Liver (tissue), 9 donors: Measurements from ENCODE around the gene ZMAT5. TPM values are rescaled to one million over a fixed set of nuclear protein-coding genes. Genes with fewer than 3 reads are reported as not detected.
A peak's percentile ranks its signal among the peaks of the same experiment; 100 is the strongest.

ENCODE experiments used
- DNase-seq: peaks from one replicate; pipeline ENCODE4 v3.0.0-alpha.2; 2017; ENCODE audit warnings: low spot score
- H3K27ac ChIP-seq, 2 donors: one replicate each; pipeline ENCODE4 v1.7.0; 2013; ENCODE audit warnings: inconsistent platforms in 2 of 2, low read length in 2 of 2, control low read depth in 1 of 2, low read depth in 1 of 2, mild to moderate bottlenecking in 1 of 2
- H3K27me3 ChIP-seq, 4 donors: one replicate each; pipeline versions ENCODE4 v1.6.1 to v1.7.0; 2013; ENCODE audit warnings: low read length in 3 of 4, inconsistent platforms in 1 of 4, mild to moderate bottlenecking in 1 of 4, moderate library complexity in 1 of 4; ENCODE audit not compliant: control insufficient read depth in 4 of 4, insufficient read depth in 4 of 4
- H3K36me3 ChIP-seq, 4 donors: one replicate each; pipeline versions ENCODE4 v1.6.1 to v1.7.0; 2013; ENCODE audit warnings: low read length in 3 of 4, mild to moderate bottlenecking in 3 of 4, low read depth in 1 of 4, moderate library complexity in 1 of 4; ENCODE audit not compliant: control insufficient read depth in 4 of 4, insufficient read depth in 3 of 4
- H3K4me1 ChIP-seq, 4 donors: one replicate each; pipeline versions ENCODE4 v1.6.1 to v1.7.0; 2013; ENCODE audit warnings: low read length in 3 of 4, mild to moderate bottlenecking in 3 of 4, moderate library complexity in 1 of 4; ENCODE audit not compliant: control insufficient read depth in 4 of 4, insufficient read depth in 4 of 4
- H3K4me3 ChIP-seq, 3 donors: one replicate each; pipeline versions ENCODE4 v1.6.1 to v1.7.0; 2013; ENCODE audit warnings: low read length in 3 of 3, control low read depth in 1 of 3, low read depth in 1 of 3, mild to moderate bottlenecking in 1 of 3
- H3K9ac ChIP-seq, 2 donors: one replicate each; pipeline ENCODE4 v1.7.0; 2013; ENCODE audit warnings: low read length in 2 of 2, mild to moderate bottlenecking in 2 of 2, moderate library complexity in 2 of 2, control low read depth in 1 of 2, low read depth in 1 of 2
- H3K9me3 ChIP-seq, 4 donors: one replicate each; pipeline versions ENCODE4 v1.6.1 to v1.7.0; 2013; ENCODE audit warnings: low read length in 3 of 4; ENCODE audit not compliant: control insufficient read depth in 4 of 4
- EGR1 ChIP-seq, 2 donors: IDR thresholded peaks; 2 replicates each; pipeline ENCODE4 v1.6.1; 2016 to 2018; ENCODE audit warnings: antibody characterized with exemption in 2 of 2, low read depth in 2 of 2
- FOXA1 ChIP-seq: IDR thresholded peaks from 2 replicates; pipeline ENCODE4 v1.6.1; 2016; ENCODE audit warnings: antibody characterized with exemption
- FOXA2 ChIP-seq: IDR thresholded peaks from 2 replicates; pipeline ENCODE4 v1.6.1; 2016; ENCODE audit warnings: antibody characterized with exemption
- GABPA ChIP-seq, 2 donors: IDR thresholded peaks in 1 of 2; conservative IDR thresholded peaks in 1 of 2; 2 replicates each; pipeline ENCODE4 v1.6.1; 2016; ENCODE audit warnings: antibody characterized with exemption in 2 of 2, mild to moderate bottlenecking in 1 of 2, moderate library complexity in 1 of 2
- HNF4A ChIP-seq, 2 donors: conservative IDR thresholded peaks; 2 replicates each; pipeline ENCODE4 v1.6.1; 2016; ENCODE audit warnings: antibody characterized with exemption in 2 of 2, mild to moderate bottlenecking in 2 of 2
- HNF4G ChIP-seq: IDR thresholded peaks from 2 replicates; pipeline ENCODE4 v1.6.1; 2016; ENCODE audit warnings: antibody characterized with exemption
- JUND ChIP-seq, 2 donors: IDR thresholded peaks; 2 replicates each; pipeline ENCODE4 v1.6.1; 2016; ENCODE audit warnings: antibody characterized with exemption in 2 of 2
- MAX ChIP-seq: IDR thresholded peaks from 2 replicates; pipeline ENCODE4 v1.6.1; 2016; ENCODE audit warnings: antibody characterized with exemption
- NR2F2 ChIP-seq: IDR thresholded peaks from 2 replicates; pipeline ENCODE4 v1.6.1; 2016; ENCODE audit warnings: antibody characterized with exemption
- RAD21 ChIP-seq, 2 donors: IDR thresholded peaks; 2 replicates each; pipeline ENCODE4 v1.6.1; 2016; ENCODE audit warnings: antibody characterized with exemption in 2 of 2, mild to moderate bottlenecking in 2 of 2
- REST ChIP-seq: IDR thresholded peaks from 2 replicates; pipeline ENCODE4 v1.6.1; 2016; ENCODE audit warnings: antibody characterized with exemption, mild to moderate bottlenecking
- RXRA ChIP-seq, 2 donors: IDR thresholded peaks; 2 replicates each; pipeline ENCODE4 v1.6.1; 2017 to 2018; ENCODE audit warnings: antibody characterized with exemption in 2 of 2, mild to moderate bottlenecking in 1 of 2
- SP1 ChIP-seq: IDR thresholded peaks from 2 replicates; pipeline ENCODE4 v1.6.1; 2018; ENCODE audit warnings: antibody characterized with exemption, mild to moderate bottlenecking
- TAF1 ChIP-seq: conservative IDR thresholded peaks from 2 replicates; pipeline ENCODE4 v1.6.1; 2016; ENCODE audit warnings: antibody characterized with exemption, mild to moderate bottlenecking
- YY1 ChIP-seq: IDR thresholded peaks from 2 replicates; pipeline ENCODE4 v1.6.1; 2016; ENCODE audit warnings: antibody characterized with exemption, mild to moderate bottlenecking
- ZBTB33 ChIP-seq: IDR thresholded peaks from 2 replicates; pipeline ENCODE4 v1.6.1; 2016; ENCODE audit warnings: antibody characterized with exemption
- WGBS: extraction: QIAGEN DNeasy Blood & Tissue Kit; methylation state at CpG from one replicate; pipeline ENCODE4 v1.1.7; 2013; 5-methylcytosine and 5-hydroxymethylcytosine counted together
- polyA plus RNA-seq, 2 donors: library from polyadenylated mRNA; stranded (reverse) in 1 of 2; unstranded in 1 of 2; fragments of 200-250 nt in 1 of 2; fragments of >200 nt in 1 of 2; fragmentation: Nextera tagmentation in 1 of 2; extraction: Ambion mirVana in 1 of 2; gene quantifications; one replicate each; pipeline versions ENCODE4 v1.2.1 to v1.2.3, GENCODE V29; 2013 to 2015
- total RNA-seq, 2 donors: library from RNA; depleted of rRNA; stranded (reverse); fragments of >200 nt; gene quantifications; one replicate each; pipeline ENCODE4 v1.2.3, GENCODE V29; 2014
- TF ChIP-seq, protein P1 (sequence below): fragments of 150-350 bp; IDR thresholded peaks from 2 replicates; pipeline ENCODE4 v1.5.1; 2017; ENCODE audit warnings: improper control_type of control experiment, low read depth, low read length; ENCODE audit not compliant: missing input control
- donor health status: healthy.
- donor health status: healthy.
- donor health status: healthy.
- donor health status: healthy.
- donor health status: healthy.

Gene ZMAT5
- total and polyA plus RNA-seq, 4 donors: 9.2 to 18.8 (median 13.5) TPM

GRCh38 chr22:29701155-29701999, 65.4 kb downstream of the ZMAT5 start:
- 24% methylated on average over 14 of the region's 14 CpGs for WGBS
- no peaks in the 10 kb centered on the region for H3K36me3 ChIP-seq
- no peak overlapping the region for H3K9ac ChIP-seq
- H3K9me3 ChIP-seq: no peaks in the 10 kb centered on the region
- TF ChIP-seq NR2F2 (no peak), GABPA (IDR thresholded peaks at IDR 0.05 in 1 of 2, conservative IDR thresholded peaks at IDR 0.05 in 1 of 2) (no peak), HNF4A (conservative IDR thresholded peaks at IDR 0.05) (no peak), FOXA1 (no peak), ZBTB33 (no peak), JUND (IDR thresholded peaks at IDR 0.05) (no peak), RAD21 (IDR thresholded peaks at IDR 0.05) (peak; percentile 35 to 42), REST (no peak), EGR1 (IDR thresholded peaks at IDR 0.05; ENCODE audit: low read depth in 2 of 2) (no peak), TAF1 (no peak), HNF4G (no peak), MAX (no peak)
- TF ChIP-seq, protein P1, sequence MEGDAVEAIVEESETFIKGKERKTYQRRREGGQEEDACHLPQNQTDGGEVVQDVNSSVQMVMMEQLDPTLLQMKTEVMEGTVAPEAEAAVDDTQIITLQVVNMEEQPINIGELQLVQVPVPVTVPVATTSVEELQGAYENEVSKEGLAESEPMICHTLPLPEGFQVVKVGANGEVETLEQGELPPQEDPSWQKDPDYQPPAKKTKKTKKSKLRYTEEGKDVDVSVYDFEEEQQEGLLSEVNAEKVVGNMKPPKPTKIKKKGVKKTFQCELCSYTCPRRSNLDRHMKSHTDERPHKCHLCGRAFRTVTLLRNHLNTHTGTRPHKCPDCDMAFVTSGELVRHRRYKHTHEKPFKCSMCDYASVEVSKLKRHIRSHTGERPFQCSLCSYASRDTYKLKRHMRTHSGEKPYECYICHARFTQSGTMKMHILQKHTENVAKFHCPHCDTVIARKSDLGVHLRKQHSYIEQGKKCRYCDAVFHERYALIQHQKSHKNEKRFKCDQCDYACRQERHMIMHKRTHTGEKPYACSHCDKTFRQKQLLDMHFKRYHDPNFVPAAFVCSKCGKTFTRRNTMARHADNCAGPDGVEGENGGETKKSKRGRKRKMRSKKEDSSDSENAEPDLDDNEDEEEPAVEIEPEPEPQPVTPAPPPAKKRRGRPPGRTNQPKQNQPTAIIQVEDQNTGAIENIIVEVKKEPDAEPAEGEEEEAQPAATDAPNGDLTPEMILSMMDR: peak; percentile 6
- H3K27ac ChIP-seq: no peak overlapping the region
- H3K27me3 ChIP-seq: no peaks in the 10 kb centered on the region
- no peak overlapping the region for H3K4me3 ChIP-seq
- no peaks in the 10 kb centered on the region for H3K4me1 ChIP-seq
- DNase-seq: no peak

DNA sequence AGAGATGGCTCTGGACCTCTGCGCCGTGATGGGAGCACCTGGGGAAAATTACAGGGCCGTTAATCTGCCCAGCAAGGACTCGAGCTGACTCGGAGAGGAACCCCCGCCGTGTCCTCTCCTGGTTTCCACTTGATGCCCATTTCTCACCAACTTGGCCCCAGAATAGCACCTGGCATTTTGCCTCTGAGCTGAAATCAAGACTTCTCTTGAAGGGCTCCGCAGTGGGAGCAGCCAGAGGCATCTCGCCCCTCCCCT, 66.0 kb downstream of the ZMAT5 start:
- H3K27me3 ChIP-seq: no peaks in the 10 kb centered on the region
- H3K4me3 ChIP-seq: no peak overlapping the region
- WGBS: 52% methylated on average over 9 of the region's 9 CpGs
- no peaks in the 10 kb centered on the region for H3K4me1 ChIP-seq
- no peak overlapping the region for H3K27ac ChIP-seq
- no peak overlapping the region for H3K9ac ChIP-seq
- no peak for DNase-seq
- no peaks in the 10 kb centered on the region for H3K36me3 ChIP-seq
- no peaks in the 10 kb centered on the region for H3K9me3 ChIP-seq
- TF ChIP-seq SP1 (no peak), RAD21 (IDR thresholded peaks at IDR 0.05) (no peak), EGR1 (IDR thresholded peaks at IDR 0.05; ENCODE audit: low read depth in 2 of 2) (no peak), ZBTB33 (no peak), FOXA1 (no peak), GABPA (IDR thresholded peaks at IDR 0.05 in 1 of 2, conservative IDR thresholded peaks at IDR 0.05 in 1 of 2) (no peak), HNF4A (conservative IDR thresholded peaks at IDR 0.05) (no peak), YY1 (no peak), FOXA2 (no peak), RXRA (IDR thresholded peaks at IDR 0.05) (no peak), HNF4G (no peak), TAF1 (no peak), JUND (IDR thresholded peaks at IDR 0.05) (no peak), NR2F2 (no peak)
- TF ChIP-seq, protein P1: no peak
